Esophagus muscularis mucosa (tissue), 3 donors: ENCODE measurements around the gene PHLPP2.

Experiments used
- CTCF ChIP-seq, 3 experiments: fragments of 200-600 bp in 2 of 3; fragments of 450-650 bp in 1 of 3; sonication (generic) in 2 of 3; IDR thresholded peaks; one replicate each; pipeline ENCODE4 v1.5.1; 2017 to 2019; ENCODE audit warnings: antibody characterized with exemption in 3 of 3, mild to moderate bottlenecking in 2 of 3, moderate library complexity in 1 of 3
- POLR2A ChIP-seq: fragments of 450-650 bp; IDR thresholded peaks from one replicate; pipeline ENCODE4 v1.6.1; 2017; ENCODE audit warnings: antibody characterized with exemption, moderate library complexity, mild to moderate bottlenecking, low read depth
- POLR2AphosphoS5 ChIP-seq, 2 donors: sonication (generic); formaldehyde crosslinking; IDR thresholded peaks; one replicate each; pipeline ENCODE4 v1.6.1; 2017; ENCODE audit warnings: antibody characterized with exemption in 2 of 2

GRCh38 chr16:71648162-71648561, 76.3 kb downstream of the PHLPP2 start:
- no peak for TF ChIP-seq POLR2A
- no peak for TF ChIP-seq CTCF (IDR thresholded peaks at IDR 0.05)
- TF ChIP-seq POLR2AphosphoS5 (IDR thresholded peaks at IDR 0.05) = no peak
